Measurements from ENCODE around the gene TCF7L1.
A peak's percentile ranks its signal among the peaks of the same experiment; 100 is the strongest.

Gene TCF7L1

DNA sequence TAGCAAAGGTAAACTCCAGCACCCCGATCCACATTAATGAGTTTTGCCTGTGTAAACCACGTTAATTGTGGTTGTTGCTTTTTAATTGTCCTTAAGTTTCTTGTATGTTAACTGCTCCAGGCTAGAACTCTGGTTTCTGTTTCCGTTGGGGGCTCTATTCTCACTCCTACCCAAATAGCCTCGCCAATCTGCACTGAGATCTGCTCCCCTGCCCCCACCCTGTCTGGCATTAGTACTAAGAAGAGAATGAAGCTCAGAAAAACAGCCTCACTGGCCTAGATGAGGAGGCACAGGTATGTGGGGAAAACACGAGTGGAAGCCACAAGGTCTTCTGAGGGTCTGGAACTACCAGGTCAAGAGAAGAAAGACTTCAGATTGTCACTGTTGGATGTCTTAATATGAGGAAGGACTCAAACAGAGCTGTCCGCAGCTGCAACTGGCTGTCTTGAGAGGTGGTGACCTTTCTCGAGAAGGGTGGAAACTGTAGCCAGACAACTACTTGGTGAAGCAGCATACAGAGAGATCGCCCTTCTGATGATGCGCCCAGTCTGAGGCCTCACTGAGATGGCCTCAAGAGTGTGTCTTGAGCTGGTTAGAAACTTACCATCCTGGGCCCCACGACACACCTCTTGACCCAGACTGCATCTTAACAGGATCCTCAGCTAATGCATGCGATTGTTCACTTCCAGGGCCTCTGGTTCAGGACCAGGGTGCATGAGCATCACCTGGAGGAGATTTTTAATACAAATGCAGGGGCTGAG, 121.5 kb downstream of the TCF7L1 start:
- no peak for DNase-seq (ENCODE audit: low spot score)

DNA sequence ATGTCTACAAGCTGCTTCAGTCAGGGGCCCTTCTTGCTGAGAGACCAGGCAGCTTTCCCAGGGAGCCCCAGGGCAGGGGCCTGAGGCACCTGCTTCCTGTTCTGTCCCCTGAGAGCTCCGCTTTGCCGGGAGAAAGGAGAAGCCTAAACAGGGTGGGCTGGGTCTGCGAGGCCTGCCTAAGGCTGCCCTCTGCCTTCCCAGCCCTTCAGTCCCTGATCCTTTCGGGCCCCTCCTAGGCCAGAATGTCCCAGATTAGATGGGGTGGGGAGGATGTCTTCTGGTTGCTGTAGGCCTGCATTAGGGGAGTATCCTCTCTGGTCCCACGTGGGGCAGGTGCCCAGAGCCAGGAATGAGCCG, 122.2 kb downstream of the TCF7L1 start:
- DNase-seq (ENCODE audit: low spot score) = no peak

DNA sequence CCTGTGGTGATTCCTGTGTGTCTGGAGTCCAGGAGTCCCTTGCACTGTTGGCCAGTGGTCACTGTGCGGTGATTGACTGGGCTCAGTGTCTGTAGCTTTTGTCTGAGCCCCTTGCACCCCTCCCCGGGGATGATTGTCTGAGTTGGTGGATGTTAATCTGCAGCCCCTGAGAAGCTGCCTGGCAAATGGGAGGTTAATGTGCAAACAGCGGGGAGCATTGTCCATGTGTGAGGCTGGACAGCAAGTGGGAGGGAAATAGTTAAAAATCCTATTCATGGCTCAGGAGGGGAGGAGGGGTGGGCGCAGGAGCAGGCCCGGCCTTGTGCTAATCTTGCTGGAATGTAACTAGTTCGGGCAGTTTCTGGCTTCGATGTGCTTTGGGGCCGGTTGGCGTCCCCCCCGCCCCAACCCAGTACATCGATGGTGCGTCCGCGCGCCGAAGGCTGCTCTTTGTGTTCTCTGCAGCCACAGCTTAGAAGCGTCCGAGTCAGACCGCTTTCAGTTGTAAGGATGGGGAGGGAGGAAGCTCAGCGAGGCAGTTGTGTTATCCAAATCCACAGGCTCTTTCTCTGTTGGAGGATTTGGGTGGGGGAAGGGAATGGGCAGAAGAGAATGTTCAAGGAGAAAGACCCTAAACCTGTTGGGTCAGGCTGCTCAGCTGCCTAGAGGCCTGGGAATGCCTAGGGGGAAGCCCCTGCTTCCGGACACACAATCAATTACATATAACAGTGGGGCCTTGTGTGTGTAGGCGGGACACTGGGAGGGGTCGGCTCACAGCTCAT, 122.8 kb downstream of the TCF7L1 start:
- DNase-seq (ENCODE audit: low spot score) = peak; percentile 71

DNA sequence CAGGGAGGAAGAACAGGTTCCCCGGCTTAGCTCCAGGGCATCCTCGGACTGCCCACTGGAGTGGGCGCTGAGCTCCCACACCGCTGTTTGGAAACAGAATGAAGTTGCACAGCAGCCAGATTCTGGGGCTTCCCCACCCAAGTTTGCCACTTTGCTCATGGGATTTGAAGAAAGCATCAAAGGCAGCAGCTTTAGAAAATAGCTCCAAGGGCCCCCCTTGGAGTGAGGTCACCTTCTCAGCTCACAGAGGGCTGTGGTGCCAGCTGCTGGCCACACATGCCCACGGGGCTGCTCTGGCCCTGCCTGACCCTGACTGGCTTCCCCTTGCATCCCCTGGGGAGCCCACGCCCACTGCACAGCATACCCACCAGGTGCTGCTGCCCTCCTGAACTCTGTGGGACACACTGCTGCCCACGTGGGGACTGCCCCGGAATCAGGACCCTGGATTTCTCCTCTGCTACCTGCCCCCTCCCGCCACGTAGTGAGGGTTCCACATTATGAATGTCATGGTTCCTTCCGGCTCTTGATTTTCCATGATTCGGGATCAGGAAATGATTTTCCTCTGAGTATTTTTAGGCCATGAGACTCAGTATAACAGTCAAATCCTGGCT, 124.3 kb downstream of the TCF7L1 start:
- no peak for DNase-seq (ENCODE audit: low spot score)

DNA sequence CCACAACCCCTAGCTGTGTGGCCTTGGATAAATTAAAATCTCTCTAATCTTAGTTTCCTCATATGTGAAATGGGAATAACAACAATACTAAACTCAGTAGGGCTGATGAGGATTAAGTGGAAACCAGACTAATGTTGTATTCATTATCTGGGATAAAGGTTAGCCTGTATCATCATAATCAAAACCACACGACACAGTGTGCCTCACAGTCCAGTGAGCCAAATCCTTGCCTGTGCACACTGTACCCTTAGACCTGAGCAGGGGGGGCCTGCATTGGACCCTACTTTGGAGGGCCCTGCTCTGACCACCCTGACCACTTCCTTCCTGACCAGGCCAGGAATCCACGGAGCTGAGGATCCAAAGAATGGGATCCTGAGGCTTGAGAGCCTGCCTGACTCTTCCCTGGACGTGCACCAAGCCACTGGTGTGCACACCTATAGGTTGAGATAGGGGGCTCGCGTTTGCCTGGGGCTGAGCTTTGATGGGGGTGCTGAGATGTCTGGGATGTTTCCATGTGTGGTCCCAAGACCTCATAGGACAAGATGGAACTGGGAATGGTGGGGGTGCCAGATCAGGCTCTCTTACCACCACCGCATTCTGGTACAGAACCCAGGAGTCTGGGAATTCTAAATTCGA, 124.9 kb downstream of the TCF7L1 start:
- DNase-seq (ENCODE audit: low spot score) = peak; percentile 31

DNA sequence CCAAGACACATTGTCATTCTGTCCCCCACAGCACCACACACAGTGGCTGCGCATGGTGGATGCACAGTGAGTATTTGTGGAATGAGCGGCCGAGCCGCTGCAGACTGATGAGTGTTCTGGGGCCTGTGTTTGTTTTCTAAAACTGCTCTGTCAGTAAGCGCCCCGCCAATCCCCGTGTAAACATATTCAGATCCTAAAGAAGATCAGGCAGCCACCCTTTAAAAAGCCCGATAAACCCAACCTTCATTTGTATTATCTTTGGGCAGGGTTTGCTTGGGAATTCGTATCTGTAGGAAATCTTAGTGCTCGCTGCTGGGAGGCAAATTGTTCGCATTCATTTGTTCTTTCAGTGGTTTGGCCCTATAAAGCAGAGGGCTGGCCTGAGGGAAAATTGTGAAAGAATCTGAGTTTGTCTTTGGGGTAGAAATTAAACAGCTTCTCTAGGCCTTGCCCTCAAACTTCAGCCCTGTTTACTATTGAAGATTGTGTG, 126.0 kb downstream of the TCF7L1 start:
- DNase-seq (ENCODE audit: low spot score) = peak; percentile 19

DNA sequence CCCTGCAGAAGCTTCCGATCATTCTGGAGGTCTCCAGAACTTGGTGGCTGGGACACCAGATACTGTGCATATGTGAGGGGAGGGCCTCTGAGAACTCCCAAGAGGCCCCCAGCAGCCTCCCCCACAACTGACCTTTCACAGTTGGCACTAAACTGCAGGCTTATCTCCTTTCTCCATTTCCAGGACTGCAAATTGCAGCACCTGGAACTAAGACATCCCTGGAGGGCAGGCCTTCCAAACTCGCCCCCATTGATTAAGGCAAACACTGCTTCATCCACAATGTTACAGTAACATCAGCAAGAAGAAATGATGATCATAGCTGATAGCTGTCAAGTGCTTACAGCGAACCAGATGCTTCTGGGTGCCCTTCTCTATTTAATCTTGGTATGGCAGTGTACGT, 126.7 kb downstream of the TCF7L1 start:
- DNase-seq (ENCODE audit: low spot score) = no peak

DNA sequence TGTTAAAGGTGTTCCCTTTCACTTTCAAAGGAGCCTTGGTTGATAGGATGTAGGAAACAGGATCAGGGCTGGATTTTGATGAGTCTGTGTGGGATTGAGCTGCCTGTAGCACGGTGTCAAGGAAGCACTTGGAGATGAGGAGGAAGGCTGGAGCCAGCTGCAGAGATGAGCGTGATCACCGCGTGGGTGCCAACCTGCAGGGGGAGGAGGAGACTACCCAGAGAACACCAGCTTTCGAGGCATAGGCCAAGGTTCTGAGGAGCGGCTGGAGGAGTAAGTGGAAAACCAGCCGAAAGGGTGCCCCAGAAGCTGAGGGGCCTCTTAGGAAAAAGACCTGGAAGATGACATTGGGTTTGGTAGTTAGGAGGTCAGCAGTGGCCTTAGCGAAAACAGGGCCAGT, 130.4 kb downstream of the TCF7L1 start:
- no peak for DNase-seq (ENCODE audit: low spot score)

DNA sequence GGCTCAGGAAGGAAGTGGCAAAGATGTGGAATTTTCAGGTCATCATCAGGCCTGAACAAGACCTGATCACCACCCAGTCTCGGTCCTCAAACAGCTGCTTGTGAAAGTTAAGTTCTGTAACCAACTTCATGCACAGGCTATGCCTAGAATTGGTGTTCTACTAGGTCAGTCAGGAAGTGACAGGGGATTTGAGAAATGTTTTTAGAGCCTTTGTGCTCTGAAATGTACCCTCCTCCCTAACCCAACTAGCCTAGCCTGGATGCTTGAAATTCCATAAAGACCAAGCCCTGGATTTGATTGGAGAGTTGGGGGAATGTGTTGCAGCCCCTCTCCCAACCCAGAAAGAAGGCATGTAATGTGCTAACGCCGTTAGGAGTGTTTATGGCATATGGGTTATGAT, 131.3 kb downstream of the TCF7L1 start:
- DNase-seq (ENCODE audit: low spot score) = peak; percentile 61

DNA sequence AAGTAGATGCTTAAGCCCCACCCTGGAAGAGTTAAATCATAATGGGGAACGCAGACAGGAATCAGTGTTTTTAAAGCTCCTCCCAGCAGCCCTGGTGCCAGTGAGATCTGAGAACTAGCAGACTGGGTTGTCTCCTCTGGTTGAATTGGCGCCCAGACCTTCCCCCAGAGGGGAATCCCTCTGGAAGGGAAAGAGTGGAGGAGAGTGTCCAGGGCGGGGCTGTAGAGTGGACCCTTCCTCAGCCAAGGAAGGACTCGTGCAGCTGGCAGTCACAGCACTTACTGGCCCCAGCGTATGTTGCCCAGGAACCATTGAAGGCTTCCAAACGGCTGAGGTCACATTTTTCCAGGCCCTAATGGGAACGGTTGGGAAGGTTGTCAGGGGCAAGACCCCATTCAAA, 132.1 kb downstream of the TCF7L1 start:
- peak; percentile 26 for DNase-seq (ENCODE audit: low spot score)

DNA sequence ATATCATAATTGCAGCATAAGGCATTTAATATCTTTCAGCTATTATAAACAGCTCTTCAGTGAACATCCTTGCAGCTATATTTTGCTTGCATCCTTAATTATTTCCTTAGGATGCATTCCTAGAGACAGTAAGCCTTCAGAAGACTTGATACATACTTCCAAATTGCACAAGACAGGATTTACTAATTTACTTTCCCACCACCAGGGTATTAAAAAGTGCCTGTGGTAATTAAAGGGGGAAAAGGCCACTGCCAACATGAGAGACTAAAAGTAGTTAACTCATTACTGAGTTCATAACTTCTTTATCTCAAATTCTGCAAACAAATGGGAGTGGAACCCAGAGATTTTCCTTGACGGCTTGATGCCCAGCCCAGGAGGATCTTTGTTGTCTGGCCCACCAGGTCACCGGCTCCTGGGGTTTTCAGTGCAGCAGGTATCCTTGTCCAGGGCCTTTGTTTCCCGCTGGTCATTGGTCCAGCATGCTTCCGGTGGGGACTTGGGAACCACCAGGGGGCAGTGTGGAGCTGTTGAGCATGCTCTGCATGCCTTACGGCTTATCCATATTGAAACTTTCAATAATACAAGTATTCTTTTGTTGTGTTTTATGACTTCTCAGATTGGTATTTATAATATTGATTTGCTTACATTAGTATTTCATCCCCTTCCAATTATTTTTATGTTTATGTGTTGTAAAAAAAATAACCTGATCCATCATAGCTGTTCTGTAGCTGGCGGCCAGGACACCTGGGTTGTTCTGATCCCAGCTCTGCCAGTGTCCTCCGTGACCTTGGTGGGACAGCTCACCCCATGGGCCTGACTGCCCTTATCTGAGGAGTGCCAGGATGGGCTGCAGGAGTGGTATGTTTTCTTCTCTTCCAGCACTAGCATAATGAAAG, 133.2 kb downstream of the TCF7L1 start:
- peak; percentile 71 for DNase-seq (ENCODE audit: low spot score)

DNA sequence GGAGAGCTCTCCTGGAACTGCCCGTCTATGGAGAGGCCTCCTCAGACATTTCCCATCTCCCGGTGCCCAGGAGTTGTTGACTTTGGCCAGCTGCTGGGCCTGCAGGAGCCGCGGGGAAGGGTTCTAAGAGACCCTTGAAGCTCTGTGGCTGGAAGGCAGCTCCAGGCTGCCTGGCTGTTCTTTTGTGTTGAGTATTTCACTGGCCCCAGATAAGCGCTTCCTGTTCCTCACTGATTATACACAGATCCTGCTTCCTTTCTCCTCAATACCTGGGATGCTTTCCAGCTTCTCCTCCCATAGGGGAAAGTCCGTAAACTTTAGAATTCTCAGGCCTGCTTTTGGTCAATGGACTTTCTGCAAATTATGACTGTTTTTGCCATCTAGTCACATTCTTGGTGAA, 136.8 kb downstream of the TCF7L1 start:
- peak; percentile 25 for DNase-seq (ENCODE audit: low spot score)

DNA sequence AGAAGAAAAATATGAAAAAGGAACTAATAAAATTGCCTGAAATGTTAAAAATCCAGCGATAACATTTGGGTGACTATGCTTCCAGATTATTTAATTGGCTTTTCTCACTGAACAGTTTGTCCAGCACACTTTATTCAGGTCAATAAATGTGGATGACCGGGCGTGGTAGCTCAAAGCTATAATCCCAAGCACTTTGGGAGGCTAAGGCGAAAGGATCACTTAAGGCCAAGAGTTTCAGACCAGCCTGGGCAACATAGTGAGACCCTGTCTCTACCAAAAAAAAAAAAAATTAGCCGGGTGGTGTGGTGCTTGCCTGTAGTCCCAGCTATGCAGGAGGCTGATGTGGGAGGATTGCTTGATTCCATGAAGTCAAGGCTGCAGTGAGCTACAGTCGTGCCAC, 139.2 kb downstream of the TCF7L1 start:
- DNase-seq (ENCODE audit: low spot score) = no peak

DNA sequence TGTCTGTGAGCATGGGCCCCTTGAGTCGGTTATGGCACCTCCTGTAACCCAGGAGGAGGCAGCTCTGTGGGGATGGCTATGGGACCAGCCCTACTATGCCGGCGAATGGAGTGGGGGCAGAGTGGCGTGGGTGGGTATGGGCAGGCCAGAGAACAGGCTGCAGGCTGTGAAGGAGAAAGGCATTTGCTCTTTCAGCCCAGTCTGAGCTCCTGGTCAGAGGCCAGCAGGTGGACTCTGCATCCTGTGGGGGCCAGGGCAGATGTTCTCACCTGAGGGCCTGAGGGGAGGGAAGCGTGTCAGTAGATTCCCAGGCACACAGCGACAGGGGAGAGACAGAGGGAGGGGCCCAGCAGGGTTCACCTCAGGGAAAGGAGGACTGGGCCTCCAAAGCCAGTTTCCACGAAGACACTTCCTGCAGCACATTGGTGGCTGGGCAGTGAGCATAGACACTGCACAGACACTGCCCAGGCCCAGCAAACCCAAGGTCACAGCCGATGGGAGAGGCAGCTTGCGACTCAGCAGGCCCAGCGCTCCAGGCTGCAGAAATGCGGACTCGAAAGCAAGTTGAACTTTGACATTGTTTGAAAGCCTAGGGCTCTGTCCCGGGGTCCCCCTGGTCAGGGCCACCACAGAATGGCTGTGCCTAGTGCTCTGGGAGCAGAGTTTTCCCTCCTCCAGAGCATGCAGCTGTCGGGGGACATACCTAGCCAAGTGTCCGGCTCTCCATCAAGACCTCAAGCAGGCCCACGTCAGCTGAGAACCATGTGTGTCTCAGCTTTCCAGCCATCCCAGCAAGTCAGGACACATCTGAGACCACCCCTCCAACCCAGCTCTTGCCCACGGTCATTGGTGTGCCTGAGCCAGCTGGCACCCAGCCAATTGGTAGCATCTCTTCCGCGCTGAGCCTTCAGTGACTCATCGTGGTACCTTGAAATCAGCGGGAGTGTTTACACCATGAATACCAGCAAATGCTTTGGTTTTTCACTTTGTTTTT, 140.8 kb downstream of the TCF7L1 start:
- peak; percentile 39 for DNase-seq (ENCODE audit: low spot score)

DNA sequence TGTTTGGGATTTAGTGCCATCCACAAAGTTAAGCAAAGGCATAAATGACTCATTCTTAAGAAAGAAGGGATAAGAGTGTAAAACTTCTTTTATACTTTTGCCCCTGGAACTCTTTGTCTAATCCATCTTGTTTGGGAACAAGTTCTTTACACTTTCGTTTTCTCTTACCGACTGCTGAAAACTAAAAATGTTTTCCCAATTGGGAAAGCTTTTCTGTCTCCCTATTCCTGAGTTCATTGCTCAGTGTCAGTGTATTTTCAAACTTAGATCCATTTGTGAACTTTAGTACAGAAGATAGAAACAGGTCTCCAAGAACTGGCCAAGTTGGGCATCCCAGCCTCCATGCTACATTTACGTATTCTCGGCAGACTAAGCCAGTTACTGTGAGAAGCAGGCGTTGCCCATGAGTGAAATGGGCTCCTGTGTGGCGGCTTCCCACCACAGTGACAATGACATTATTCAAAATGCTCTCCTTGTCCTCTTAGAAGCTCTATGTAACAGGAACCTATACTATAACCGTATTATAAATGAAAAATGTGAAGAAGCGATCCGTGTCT, 142.9 kb downstream of the TCF7L1 start:
- no peak for DNase-seq (ENCODE audit: low spot score)

DNA sequence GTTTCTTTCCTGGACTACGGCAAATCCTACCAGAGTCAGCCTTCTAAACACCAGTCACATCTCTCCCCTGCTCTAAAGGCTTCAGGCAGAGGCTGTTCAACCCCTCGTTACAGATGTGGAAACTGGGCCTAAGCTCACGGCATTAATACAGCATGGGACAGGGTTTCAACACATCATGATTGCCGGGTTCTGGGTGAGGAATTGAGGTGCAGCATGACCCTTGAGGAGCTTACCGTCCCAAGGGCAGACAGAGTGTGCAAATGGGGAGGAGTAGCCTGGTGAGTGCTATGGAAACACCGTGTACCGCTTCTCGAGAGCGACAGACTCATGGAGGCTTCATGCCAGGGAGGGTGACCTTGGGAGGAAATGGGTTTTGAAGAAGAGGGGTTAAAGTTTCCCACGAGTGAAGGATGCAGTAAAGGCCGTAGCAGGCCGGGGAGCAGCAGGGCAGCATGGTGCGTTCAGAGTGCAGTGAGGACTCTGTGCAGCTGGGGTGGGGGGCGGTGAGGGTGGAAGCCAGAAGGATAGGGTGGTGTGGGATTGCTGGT, 143.5 kb downstream of the TCF7L1 start:
- DNase-seq (ENCODE audit: low spot score) = no peak

DNA sequence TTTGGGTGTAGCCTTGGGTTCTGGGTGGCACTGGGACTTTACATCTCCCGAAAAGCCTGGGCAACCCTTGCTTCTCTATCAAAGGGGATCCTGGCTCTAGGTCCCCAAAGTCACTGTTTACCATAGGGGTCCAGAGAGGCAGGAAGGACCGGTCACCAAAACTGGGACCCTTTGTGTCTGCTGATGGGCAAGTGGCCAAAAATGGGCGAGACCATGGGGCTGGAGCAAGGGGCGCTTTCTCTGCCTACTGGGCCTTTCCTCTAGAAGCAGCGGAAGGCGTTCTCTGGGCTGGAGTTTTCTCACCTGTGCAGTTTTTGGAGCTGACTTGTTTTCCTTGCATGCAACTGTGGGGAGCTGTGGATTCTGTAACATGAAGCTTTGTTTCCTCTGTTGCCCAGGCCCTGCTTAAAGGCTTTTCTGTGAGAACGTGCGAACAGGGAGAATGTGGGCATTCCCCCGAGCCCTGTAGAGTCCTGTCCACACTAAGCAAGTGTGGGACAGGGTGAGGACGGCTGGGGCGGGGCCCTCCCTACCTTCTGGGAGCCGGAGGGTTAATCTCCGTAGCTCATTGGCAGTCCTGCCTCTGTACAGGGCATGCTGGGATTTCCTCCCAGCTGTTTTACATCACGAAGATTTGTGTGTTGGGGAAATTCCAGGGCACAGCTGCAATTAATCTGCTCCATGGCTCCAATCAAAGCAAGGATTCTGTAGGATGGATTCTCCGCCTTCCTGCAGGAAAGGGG, 144.4 kb downstream of the TCF7L1 start:
- peak; percentile 86 for DNase-seq (ENCODE audit: low spot score)

DNA sequence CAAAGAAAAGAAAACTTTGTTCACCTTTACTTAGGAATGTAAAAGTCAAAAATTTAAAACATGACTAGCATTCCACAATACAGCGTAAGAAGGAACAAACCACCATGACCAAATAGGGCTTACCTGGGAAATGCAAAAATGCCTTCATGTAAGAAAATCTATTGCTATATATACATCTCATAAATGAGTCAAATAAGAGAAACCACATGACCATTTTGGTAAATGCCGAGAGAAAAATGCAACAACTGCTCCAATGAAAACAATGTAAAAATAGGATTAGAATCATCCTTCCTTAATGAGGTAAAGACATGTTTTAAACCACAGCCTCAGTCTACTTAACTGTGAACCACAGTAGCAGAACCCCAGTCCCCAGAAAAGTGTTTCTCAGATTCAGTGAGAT, 145.2 kb downstream of the TCF7L1 start:
- no peak for DNase-seq (ENCODE audit: low spot score)

DNA sequence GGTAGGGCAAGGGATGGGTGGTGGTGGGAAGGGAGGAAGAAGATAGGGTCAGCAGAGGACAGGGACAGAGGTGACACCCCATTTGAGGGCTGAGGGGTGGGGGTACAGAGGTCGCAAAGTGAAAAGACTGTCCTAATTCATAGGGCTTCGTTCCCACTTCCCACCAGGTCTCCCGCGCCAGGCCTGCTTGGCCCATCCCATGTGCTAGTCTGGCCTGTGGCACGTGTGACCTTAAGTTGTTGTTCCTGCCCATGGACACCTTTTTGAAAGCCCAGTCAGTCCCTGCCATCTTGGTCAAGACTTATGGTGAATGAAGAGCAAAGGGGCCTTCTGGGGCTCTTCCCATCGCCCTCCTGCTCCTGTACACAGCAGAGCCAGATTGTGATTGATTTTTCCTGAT, 148.4 kb downstream of the TCF7L1 start:
- no peak for DNase-seq (ENCODE audit: low spot score)
